BE2C (cell line): ENCODE data around the gene CPEB3.
A peak's percentile ranks its signal among the peaks of the same experiment; 100 is the strongest.

ENCODE experiments used
- DNase-seq: peaks from one replicate; pipeline ENCODE4 v3.0.0-alpha.2; 2020
- H3K27me3 ChIP-seq: fragments of 250-450 bp; sonication (Bioruptor Pico); 2 replicates; pipeline ENCODE4 v1.5.1; 2020; ENCODE audit warnings: mild to moderate bottlenecking
- H3K36me3 ChIP-seq: fragments of 250-450 bp; sonication (Bioruptor Pico); 2 replicates; pipeline ENCODE4 v1.5.1; 2020; ENCODE audit warnings: mild to moderate bottlenecking
- H3K4me1 ChIP-seq: fragments of 250-450 bp; sonication (Bioruptor Pico); 2 replicates; pipeline ENCODE4 v1.5.1; 2020
- H3K4me3 ChIP-seq: 2 replicates; pipeline ENCODE4 v1.5.1; 2011; ENCODE audit warnings: low read depth, low read length
- H3K9me3 ChIP-seq: fragments of 250-450 bp; sonication (Bioruptor Pico); 2 replicates; pipeline ENCODE4 v1.5.1; 2020
- TF ChIP-seq, protein P1 (sequence below): IDR thresholded peaks from 2 replicates; pipeline ENCODE4 v1.5.1; 2012; ENCODE audit warnings: mild to moderate bottlenecking, low read depth, low read length

Gene CPEB3

DNA sequence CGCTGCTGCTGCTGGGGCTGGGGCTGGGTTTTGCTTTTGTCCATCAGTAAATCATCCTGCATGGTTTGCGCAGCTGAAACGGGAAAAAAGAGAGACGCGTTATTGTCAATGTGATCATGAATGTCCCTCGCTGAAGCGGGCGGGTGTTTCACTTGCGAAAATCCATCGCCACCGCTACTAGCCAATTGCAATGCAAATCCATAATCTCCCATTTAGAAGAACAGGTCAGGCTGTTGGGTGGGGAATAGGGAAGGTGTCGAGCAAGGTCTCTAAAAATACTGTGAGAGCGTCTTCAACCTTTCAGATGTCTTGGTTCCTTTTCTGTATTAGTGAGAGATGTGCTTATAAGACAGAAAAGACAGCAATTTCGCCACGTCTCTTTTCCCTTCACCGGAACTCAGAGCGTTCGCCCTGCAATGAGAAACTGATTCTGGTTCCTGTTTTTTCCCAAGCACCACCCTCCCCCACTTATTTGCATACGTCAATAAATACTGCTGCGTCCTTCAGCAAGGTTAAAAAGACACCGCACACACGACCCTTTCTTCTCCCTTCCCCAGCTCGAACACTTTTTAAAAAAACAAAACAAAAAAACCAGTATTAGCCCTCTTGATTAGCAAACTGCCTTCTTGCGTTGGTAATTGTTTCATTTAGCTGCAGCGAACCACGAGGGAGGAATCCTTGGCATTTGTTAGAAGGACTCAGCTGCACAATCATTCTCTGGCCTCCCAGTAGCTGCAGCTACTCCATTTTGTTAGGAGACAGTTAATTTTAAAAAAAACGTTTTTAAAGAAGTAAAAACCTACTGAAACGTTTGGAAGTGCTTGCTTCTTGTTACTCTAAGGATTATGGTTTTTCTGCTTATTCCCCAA, 50.4 kb downstream of the CPEB3 start:
- TF ChIP-seq, protein P1, sequence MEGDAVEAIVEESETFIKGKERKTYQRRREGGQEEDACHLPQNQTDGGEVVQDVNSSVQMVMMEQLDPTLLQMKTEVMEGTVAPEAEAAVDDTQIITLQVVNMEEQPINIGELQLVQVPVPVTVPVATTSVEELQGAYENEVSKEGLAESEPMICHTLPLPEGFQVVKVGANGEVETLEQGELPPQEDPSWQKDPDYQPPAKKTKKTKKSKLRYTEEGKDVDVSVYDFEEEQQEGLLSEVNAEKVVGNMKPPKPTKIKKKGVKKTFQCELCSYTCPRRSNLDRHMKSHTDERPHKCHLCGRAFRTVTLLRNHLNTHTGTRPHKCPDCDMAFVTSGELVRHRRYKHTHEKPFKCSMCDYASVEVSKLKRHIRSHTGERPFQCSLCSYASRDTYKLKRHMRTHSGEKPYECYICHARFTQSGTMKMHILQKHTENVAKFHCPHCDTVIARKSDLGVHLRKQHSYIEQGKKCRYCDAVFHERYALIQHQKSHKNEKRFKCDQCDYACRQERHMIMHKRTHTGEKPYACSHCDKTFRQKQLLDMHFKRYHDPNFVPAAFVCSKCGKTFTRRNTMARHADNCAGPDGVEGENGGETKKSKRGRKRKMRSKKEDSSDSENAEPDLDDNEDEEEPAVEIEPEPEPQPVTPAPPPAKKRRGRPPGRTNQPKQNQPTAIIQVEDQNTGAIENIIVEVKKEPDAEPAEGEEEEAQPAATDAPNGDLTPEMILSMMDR: no peak
- H3K4me3 ChIP-seq: peak overlapping the region; percentile 94

DNA sequence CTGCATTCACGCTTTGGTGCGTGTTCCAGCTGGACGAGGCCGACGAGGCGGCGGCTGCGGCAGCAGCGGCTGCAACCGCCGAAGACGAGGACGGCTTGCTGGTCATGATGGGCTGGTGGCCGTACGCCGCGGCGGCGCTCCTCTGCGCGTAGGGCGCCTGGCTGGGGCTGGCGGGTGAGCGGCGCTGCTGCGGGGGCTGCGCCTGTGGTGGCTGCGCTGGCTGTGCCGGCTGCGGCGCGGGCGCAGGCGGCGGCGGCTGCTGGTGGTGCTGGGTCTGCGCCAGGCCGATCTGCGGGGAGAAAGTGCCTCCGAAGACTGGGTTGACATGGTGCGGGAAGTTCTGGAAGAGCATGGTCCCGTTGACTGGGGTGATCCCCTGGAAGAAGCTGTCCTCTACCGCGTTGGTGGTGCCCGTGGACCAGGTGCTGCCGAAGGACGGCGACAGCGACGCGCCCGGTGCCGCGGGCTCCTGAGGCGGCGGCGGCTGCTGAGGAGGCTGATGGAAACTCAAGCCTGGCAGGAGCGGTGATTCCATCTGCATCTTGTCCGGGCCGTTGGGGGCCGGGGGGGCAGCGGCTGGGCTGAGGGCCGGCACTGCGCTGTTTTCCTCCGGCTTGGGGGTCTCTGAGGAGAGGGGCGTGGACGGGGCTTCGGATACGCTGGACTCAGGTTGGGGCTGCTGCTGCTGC, 51.1 kb downstream of the CPEB3 start:
- Histone ChIP-seq H3K36me3 (no peaks in the 10 kb centered on the region), H3K4me3 (peak overlapping the region; percentile 94), H3K9me3 (no peaks in the 10 kb centered on the region), H3K4me1 (peaks cover 5% of the 10 kb centered on the region), H3K27me3 (no peaks in the 10 kb centered on the region)
- peak; percentile 75 for DNase-seq
- TF ChIP-seq, protein P1: no peak

More for the DNA sequence above, 50.4 kb downstream of the CPEB3 start:
- peak; percentile 53 for DNase-seq
- Histone ChIP-seq H3K36me3 (no peaks in the 10 kb centered on the region), H3K4me1 (peaks cover 5% of the 10 kb centered on the region), H3K27me3 (no peaks in the 10 kb centered on the region), H3K9me3 (no peaks in the 10 kb centered on the region)

DNA sequence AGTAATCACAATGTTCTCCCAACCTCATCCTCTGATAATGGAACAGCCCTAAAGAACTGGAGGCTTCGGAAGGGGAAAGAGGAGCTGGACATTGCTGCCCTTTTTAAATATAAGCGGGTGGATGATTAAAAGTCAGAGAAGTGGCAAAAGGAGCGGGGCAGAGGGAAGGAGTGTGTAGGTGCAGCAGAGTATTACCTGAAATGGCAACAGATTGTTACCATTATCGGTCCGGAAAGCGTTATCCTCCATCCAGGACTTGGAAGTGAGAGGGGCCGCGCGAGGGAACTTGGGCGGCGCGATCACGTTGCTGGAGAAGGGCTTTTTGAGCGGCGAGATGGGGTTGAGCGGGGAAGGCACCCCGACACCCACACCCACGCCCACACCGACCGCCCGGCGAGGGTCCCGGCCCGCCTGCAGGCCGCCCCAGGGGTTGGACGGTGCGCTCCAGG, 51.7 kb downstream of the CPEB3 start:
- H3K9me3 ChIP-seq: no peaks in the 10 kb centered on the region
- peak overlapping the region; percentile 94 for H3K4me3 ChIP-seq
- no peaks in the 10 kb centered on the region for H3K36me3 ChIP-seq
- peaks cover 9% of the 10 kb centered on the region for H3K4me1 ChIP-seq
- H3K27me3 ChIP-seq: no peaks in the 10 kb centered on the region
- no peak for DNase-seq
- TF ChIP-seq, protein P1: no peak

DNA sequence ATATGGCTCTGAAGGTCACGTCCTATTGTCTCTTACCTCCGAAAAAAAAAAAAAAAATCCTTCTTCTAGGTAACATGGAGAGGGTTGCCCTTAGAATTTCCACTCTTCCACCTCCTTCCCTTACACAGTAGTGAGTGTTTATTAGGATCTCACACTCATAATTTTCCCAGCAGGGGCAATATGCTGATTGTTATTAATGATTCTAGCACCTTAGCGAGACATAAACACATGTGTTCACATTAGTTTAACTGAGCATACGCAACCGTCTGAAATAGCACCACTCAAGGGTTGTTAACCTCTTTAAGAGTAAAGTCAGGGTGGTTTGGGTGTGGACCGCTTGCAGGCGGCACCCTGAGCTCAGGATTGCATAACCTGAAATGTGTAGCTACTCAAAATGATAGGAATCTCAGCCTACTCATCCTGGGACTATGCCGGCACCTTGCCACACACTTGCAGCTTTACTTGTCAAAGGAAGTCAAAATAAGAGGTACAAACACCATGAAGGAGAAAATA, 52.2 kb downstream of the CPEB3 start:
- Histone ChIP-seq H3K4me1 (peaks cover 9% of the 10 kb centered on the region), H3K9me3 (no peaks in the 10 kb centered on the region), H3K4me3 (no peak overlapping the region), H3K27me3 (no peaks in the 10 kb centered on the region), H3K36me3 (no peaks in the 10 kb centered on the region)
- no peak for DNase-seq
- TF ChIP-seq, protein P1: no peak

DNA sequence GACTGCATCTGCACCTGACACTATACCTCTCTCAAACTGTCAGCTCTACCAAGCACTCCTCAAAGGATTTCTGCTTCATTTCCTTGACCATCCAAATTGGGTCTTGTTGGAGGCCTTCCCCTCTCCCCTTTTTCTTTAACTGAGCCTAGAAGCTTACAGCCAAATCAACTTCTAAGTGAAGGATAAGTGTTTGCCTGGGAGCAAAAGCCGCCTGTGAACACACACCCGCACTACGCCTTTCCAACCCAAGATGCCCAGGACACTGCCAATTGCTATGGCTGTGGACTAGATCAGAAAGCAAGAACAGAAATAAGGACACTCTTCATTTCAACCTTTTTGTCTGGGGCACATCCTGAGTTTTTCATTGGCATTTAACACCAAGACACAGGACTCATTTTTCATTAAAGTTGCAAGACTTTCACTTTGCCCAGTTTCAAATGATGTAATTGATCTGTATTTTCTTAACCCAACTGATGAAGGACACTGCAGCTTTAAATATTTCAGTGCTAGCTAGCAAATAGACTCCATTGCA, 52.8 kb downstream of the CPEB3 start:
- no peak overlapping the region for H3K4me3 ChIP-seq
- H3K27me3 ChIP-seq: no peaks in the 10 kb centered on the region
- DNase-seq: no peak

More for the DNA sequence above, 52.8 kb downstream of the CPEB3 start:
- Histone ChIP-seq H3K36me3 (no peaks in the 10 kb centered on the region), H3K9me3 (no peaks in the 10 kb centered on the region), H3K4me1 (peaks cover 7% of the 10 kb centered on the region)
- TF ChIP-seq, protein P1: no peak
